ENCODE data around the gene IGLON5. TPM values are rescaled to one million over a fixed set of nuclear protein-coding genes. Genes with fewer than 3 reads are reported as not detected.

IGLON5 gene
- total RNA-seq, 1 donor from 2014 or later: 44.8 TPM

DNA sequence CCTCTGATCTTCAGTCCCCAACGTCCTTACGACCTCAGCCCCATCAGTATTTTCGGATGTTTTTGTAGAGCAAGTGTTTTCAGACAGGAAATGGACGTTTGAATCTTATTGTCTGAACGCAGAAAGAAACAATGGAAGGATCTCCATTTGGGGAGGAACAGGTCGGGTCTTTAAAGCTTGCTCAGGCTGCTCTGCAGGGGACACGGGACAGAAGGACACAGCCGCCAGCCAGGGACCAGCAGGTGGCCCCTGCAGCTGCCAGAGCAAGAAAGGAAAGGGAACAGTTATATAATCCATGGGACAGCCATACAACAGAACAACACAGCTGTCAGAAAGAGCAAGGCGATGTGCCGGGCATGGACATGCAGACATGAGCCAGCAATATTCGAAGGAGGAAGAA lies 18.5 kb upstream of the IGLON5 start:
- peaks cover 24% of the 10 kb centered on the region for H3K27me3 Mint-ChIP-seq
- H3K4me3 Mint-ChIP-seq (ENCODE audit: low read depth): no peak overlapping the region
- H3K4me1 Mint-ChIP-seq (ENCODE audit: low read depth): no peaks in the 10 kb centered on the region
- DNase-seq (ENCODE audit: low spot score, unreplicated experiment): no peak
- TF ChIP-seq, protein P1, sequence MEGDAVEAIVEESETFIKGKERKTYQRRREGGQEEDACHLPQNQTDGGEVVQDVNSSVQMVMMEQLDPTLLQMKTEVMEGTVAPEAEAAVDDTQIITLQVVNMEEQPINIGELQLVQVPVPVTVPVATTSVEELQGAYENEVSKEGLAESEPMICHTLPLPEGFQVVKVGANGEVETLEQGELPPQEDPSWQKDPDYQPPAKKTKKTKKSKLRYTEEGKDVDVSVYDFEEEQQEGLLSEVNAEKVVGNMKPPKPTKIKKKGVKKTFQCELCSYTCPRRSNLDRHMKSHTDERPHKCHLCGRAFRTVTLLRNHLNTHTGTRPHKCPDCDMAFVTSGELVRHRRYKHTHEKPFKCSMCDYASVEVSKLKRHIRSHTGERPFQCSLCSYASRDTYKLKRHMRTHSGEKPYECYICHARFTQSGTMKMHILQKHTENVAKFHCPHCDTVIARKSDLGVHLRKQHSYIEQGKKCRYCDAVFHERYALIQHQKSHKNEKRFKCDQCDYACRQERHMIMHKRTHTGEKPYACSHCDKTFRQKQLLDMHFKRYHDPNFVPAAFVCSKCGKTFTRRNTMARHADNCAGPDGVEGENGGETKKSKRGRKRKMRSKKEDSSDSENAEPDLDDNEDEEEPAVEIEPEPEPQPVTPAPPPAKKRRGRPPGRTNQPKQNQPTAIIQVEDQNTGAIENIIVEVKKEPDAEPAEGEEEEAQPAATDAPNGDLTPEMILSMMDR (IDR thresholded peaks at IDR 0.05; ENCODE audit: unreplicated experiment): no peak
- H3K27ac Mint-ChIP-seq: no peak overlapping the region
- no peaks in the 10 kb centered on the region for H3K9me3 Mint-ChIP-seq (ENCODE audit: low read depth)
- no peaks in the 10 kb centered on the region for H3K36me3 Mint-ChIP-seq (ENCODE audit: insufficient read depth)

DNA sequence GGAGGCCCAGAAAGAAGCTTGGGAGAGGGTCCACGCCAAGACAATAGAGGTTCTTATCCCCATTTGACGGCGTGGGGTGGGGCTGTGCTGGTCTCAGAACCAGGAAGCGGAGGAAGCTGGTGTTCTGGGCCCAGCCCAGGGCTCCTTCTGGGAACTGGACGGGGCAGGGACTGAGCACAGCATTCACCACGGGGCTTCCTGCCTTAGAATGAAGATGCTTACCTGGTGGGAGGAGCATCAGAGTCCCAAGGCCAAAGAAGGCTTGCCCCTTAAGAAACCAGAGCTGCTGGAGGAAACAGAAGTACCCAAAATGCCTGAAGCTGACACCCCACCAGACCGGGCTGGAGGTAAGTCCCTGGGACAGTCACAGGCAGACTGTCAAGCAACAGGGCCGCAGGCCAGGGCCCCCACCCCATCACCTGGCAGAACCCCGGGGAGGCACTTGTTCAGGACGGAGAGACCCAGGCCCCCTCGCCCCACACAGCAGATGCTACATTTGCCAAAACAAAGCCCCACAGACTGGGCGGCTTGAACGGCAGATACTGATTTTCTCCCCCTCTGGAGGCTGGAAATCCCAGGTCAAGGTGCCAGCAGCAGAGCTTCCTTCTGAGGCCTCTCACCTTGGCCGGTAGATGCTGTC lies 17.8 kb upstream of the IGLON5 start:
- Mint-ChIP-seq H3K27me3 (peaks cover 24% of the 10 kb centered on the region), H3K27ac (peak overlapping the region; percentile 43), H3K36me3 (ENCODE audit: insufficient read depth) (no peaks in the 10 kb centered on the region), H3K4me1 (ENCODE audit: low read depth) (no peaks in the 10 kb centered on the region), H3K4me3 (ENCODE audit: low read depth) (no peak overlapping the region), H3K9me3 (ENCODE audit: low read depth) (no peaks in the 10 kb centered on the region)
- no peak for DNase-seq (ENCODE audit: low spot score, unreplicated experiment)
- TF ChIP-seq, protein P1 (IDR thresholded peaks at IDR 0.05; ENCODE audit: unreplicated experiment): no peak

DNA sequence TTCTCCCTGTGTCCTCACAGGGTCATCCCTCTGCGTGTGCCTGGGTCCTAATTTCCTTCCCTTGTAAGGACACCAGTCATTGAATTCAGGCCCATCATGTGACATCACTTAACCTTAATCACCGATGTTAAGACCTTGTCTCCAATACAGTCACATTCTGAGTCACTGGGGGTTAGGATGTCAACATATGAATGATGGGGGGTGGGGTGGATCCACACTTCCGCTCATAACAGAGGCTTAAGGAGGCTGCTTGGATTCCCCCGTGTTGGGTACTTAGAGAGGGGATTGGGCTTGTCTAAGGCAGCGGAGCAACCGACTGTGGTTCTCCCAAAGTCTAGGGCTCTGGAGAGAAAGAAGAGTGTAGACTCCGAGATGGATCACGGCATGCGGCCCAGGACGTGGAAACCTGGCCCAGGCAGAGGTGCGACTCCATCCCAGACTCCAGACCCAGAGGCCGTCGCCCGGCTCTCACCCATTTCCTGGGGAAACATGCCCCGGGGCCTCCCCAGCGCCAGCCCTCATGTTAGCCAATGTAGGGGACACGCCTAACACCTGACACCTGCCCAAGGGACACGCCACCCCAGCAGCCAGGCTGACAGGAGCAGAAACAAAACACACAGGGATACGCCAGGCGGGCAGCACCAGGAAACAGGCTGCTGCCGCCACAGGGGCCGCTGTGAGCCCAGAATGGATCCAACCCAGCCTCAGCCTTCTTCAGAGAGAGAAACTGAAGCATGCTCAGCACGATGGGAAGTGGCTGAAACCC lies 17.1 kb upstream of the IGLON5 start:
- H3K4me1 Mint-ChIP-seq (ENCODE audit: low read depth): no peaks in the 10 kb centered on the region
- TF ChIP-seq, protein P1 (IDR thresholded peaks at IDR 0.05; ENCODE audit: unreplicated experiment): peak; percentile 7
- H3K4me3 Mint-ChIP-seq (ENCODE audit: low read depth): no peak overlapping the region
- H3K27ac Mint-ChIP-seq: no peak overlapping the region
- no peak for DNase-seq (ENCODE audit: low spot score, unreplicated experiment)
- no peaks in the 10 kb centered on the region for H3K9me3 Mint-ChIP-seq (ENCODE audit: low read depth)
- no peaks in the 10 kb centered on the region for H3K36me3 Mint-ChIP-seq (ENCODE audit: insufficient read depth)
- peaks cover 24% of the 10 kb centered on the region for H3K27me3 Mint-ChIP-seq

DNA sequence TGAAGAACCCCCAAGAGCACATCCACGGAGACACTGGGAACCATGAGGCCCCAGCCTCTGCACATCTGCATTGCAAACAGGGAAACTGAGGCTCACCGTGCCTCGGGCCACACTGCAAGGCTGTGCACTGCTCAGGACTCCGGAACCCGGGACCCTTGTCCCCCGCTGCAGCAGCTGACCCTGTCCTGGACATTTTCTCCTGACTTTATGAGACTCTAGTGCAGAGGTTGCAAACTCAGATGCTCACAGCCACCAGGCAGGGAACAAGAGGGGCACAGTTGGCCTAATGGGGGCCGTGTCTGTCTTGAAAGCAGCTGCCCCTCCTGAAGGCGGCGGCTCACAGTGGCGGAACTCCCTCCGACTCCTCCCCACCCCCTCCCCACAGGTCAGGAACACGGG lies 16.5 kb upstream of the IGLON5 start:
- H3K9me3 Mint-ChIP-seq (ENCODE audit: low read depth): no peaks in the 10 kb centered on the region
- no peak overlapping the region for H3K27ac Mint-ChIP-seq
- no peak for DNase-seq (ENCODE audit: low spot score, unreplicated experiment)
- H3K27me3 Mint-ChIP-seq: peaks cover 24% of the 10 kb centered on the region
- H3K36me3 Mint-ChIP-seq (ENCODE audit: insufficient read depth): no peaks in the 10 kb centered on the region
- no peak overlapping the region for H3K4me3 Mint-ChIP-seq (ENCODE audit: low read depth)
- TF ChIP-seq, protein P1 (IDR thresholded peaks at IDR 0.05; ENCODE audit: unreplicated experiment): no peak
- H3K4me1 Mint-ChIP-seq (ENCODE audit: low read depth): no peaks in the 10 kb centered on the region

DNA sequence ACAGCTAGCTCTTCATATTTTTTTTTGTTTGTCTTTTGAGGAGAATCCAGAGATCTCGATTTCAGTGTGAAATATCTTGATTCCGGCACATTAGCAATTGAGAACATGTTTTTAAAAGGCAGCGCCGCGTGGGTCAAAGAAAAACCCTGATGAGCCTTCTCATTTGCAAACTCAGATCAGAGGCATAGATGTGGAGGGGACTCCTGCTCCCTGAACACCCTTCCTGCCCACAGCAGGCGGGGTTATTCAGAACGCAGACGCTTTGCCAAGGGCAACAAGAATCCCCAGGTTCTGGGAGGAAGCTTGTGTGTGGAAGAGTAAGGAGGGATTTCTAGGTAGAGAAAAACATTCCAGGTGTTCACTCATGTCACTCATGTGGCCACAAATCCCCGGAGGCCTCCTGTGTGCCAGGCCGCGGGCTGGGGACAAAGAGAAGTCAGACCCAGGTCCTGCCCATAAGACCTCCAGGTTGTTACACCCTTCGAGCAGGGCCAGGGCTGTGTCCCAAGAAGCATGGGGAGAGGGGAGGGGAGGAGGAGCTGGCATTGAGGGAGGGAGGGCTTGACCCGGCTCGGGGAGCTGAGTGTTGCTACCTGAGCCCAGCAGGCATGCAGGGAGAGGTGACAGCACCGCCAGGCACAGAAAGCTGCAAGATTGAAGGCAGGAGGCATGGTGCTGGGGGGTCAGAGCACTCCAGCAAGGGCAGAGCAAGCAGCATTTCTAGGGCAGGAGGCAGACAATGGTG lies 15.9 kb upstream of the IGLON5 start:
- peak overlapping the region; percentile 33 for H3K27ac Mint-ChIP-seq
- no peaks in the 10 kb centered on the region for H3K9me3 Mint-ChIP-seq (ENCODE audit: low read depth)
- H3K27me3 Mint-ChIP-seq: peaks cover 24% of the 10 kb centered on the region
- no peak for DNase-seq (ENCODE audit: low spot score, unreplicated experiment)
- no peak overlapping the region for H3K4me3 Mint-ChIP-seq (ENCODE audit: low read depth)
- H3K4me1 Mint-ChIP-seq (ENCODE audit: low read depth): no peaks in the 10 kb centered on the region
- no peaks in the 10 kb centered on the region for H3K36me3 Mint-ChIP-seq (ENCODE audit: insufficient read depth)
- TF ChIP-seq, protein P1 (IDR thresholded peaks at IDR 0.05; ENCODE audit: unreplicated experiment): no peak
